Renal cortex interstitium (tissue), 11 donors: ENCODE measurements around the gene WWTR1. TPM values are rescaled to one million over a fixed set of nuclear protein-coding genes. Genes with fewer than 3 reads are reported as not detected.
A peak's percentile ranks its signal among the peaks of the same experiment; 100 is the strongest.

Experiments
- DNase-seq, 11 donors: peaks; one replicate each; pipeline ENCODE4 v3.0.0-alpha.2; 2013; ENCODE audit warnings: low read depth in 9 of 11, low spot score in 4 of 11; ENCODE audit errors: extremely low read depth in 1 of 11
- polyA plus RNA-seq, 3 donors: library from polyadenylated mRNA; unstranded; fragments of 120-200 nt; gene quantifications; one replicate each; pipeline ENCODE4 v1.2.1, GENCODE V29; 2013; ENCODE audit not compliant: insufficient read length in 3 of 3

The WWTR1 gene
- polyA plus RNA-seq, 3 donors = 92.3 to 117 (median 111) TPM

DNA sequence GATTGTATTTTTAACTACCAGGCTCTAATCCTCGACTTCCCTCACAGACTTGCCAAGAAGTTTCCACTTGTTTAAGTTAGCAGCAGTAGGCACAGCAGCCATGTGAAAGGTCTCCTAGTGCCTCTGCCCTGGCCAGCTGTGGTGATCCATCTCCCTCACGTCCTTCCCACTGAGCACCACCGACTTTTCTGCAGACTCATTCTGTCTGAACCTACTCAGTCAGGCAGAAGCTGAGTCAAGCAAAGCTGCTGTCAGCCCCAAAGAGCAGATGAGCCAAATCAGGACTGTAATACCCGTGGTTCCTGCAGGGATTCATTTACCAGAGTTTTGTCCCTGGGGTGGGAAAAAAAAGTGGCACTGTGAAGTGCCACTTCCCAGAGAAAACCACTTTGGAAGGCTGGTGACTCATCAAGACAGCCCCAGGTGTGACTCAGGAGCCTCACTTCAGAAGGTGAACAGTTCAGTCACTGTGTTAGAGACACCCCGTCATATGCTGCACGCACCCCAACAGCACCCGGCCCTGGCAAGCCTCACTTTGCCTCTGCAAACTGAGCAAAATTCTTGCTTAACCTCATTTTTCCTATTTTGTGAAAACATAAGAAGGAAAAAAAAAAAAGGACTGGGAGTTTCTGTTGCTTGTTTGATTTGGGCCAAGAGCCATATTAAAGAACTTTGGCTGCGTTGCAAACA lies 76.0 kb downstream of the WWTR1 start:
- no peak for DNase-seq

DNA sequence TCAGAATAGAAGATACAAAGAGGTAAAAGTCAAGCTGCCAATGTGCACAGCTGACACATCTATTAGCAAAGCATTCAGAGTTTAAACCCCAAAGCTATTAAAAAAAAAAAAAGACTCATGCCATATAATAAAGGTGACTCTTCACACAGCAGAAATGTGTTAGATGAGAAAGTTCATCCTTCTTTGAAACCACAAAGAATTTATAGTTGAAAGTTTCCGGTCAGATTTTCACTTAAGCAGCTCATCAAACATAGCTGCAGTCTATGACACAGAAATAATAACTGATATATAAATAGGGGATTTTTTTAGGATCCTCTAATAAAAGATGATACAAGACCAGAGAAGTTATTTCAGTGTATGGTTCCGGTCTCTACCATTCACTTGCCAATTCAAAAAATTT lies 76.6 kb downstream of the WWTR1 start:
- DNase-seq = no peak

DNA sequence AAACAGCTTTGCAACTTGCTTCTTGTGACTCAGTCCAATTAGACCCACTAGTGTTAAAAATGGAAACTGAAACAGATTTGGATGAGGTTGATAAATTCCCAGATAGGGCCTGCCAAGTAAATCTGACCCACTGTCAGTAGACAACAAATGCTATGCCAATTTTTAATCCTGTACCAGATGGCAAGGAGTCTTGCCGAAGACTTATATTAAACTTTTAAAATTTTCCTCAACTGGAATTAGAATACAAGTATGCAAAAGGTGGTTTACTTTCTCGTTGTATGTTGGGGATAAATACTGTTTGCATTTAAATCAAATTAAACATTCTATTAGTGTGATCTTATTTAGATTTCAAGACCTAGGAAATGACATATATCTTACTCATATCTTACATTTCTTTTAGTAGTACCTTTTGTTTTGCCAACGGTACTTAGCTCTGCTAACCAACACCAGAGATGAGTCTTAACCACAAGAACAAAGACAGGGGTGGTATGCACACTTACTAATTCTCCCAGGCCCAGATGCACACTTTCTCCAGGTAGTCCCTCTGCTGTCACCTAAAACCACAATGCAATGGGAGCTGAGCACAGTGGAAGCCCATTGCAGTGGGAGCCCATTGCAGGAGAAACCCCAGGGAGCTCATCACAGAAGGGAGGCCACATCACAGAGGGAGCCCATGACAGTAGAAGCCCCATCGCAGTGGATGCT lies 77.8 kb downstream of the WWTR1 start:
- DNase-seq = no peak

DNA sequence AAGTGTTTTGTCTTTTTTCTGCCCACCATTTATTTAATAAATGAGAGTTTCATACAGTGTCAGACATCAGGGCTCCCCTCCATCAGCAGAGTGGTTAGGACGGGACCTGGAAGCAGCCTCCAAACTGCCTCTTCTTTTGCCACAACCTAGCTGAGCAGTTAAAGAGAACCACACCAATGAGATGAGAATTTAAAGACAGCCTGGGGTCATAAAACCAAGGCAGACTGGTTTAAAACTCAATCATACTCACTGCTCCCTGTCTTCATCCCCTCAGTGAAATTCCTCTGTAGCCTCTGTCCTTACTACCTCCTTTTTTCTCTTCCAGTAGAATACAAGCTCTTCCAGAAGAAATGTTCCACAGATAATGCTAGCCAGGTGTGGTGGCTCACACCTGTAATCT lies 78.7 kb downstream of the WWTR1 start:
- DNase-seq = no peak

DNA sequence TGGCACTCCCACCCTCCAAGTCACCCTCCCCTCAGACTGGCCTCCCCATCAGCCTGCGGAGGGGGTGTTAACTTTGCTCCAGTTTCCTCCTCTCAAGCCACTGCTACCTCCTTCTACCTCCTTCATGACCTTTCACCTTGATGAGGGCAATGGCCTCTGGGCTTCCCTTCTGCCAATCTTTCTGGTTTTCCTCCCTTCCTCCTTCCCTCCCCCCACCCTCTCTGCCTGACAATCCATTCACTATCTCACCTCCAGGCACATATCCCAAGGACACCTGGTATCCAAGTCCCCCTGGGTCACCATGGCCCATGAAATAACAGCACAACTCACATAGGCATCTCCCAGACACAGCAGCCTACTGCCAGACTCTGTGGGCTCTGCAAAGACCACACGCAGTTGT lies 80.0 kb downstream of the WWTR1 start:
- no peak for DNase-seq

DNA sequence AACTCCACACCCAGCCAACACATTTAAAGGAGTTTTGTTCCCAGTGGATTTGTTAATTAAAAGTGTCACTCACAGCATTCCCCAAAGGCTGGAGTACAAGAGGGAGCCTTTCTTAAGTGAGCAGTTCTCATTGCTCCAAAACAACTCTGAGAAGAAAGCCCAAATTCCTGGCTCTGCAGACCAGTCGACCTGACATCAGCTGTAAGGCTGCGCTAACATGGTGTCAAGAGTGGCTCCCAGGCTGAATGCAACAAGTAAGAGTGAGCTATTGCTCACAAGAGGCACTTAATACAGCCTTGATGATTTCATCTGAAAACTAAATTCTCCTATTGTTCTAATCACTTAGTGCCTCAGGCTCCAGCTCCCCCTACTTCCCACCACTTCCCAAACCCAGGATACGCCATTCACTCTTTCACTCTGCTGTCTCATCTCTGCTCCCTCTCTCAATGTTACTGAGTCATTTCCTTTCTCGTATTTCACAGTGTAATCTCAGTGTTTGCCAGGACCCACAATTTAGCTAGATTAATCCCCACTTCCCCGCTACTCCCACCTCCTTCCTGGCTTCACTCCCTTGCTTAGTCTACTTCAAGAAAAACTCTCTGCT lies 81.8 kb downstream of the WWTR1 start:
- DNase-seq = peak in 8 of 11 donors; percentile 40 to 61 (median 50)

DNA sequence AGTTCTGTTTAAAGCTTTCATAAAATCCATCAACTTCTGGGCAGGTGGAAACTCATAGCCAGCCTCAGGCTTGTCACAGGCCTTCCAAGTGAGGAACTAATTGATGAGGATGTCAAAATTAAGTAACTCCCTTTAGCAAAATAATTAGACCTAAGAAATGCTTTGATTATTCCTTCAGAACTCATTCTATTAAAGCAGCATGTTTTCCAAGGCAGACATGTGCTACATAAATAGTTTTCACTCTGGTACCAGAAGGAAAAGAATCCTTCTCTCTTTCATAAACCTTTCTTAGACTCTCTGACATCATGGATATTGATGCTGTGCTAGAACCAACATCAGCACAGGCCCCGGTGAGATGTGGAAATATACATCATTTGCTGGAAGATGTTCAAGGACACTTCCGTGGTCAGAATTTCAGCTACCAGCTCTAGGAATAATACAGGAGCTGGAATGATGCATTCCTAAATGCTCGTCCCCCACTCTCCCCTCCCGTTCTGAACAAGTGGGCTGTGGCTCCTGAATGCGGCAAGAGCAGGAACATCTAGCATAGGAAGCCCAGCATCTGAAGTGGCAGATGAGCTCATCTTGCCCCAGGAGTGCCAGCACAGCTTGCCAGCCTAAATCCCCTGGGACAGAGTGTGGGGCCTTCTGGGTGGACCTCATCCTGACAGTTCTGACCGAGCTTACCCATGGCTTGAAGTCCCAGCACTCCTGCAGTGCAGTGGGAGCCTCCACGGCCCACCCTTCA lies 82.4 kb downstream of the WWTR1 start:
- no peak for DNase-seq

DNA sequence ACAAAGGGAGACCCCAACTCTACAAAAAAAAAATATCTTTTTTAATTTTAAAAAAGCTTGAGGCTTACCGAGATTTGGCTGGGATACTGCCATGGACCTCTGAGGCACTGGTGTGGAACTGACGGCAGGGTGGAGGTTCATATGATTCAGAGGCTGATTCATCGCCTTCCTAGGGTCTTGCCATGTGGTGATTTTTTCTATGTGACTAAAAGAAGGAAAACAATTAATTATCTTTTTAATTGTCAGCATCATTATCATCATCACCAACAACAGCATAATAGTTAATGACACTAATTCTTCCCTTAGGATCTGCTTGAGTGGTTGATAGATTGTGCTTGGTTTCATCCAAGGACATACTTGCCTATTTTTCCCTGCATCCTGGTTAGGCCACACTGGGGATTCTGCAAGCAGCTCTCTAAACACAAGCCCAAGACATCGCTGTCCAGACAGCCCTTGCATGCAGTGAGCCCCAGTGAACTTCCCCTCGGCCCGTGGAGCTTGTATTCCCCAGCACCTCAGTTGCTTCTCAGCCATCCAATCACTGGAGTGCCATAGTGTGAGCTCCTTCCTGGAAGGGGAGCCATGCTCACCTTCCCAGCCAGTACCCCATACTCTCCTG lies 84.9 kb downstream of the WWTR1 start:
- DNase-seq = no peak

DNA sequence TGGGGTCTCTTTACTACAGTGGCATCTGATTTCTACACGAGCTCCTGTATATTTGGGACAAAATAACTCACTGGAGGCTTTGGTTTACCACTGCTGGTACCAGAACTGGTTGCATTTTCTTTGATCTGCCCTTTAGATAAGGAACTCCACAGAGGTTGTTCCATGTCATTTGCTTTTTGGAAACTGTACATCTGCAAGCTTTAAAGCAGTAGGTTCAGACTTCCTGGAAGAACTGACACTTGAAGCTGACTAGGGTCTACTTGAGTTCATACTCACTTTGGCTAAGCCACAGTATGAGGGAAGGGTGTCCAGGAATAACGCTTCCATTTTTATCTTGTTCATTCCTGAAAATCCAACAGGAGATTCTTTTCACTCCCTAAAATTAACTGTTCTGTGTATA lies 86.4 kb downstream of the WWTR1 start:
- DNase-seq = no peak

DNA sequence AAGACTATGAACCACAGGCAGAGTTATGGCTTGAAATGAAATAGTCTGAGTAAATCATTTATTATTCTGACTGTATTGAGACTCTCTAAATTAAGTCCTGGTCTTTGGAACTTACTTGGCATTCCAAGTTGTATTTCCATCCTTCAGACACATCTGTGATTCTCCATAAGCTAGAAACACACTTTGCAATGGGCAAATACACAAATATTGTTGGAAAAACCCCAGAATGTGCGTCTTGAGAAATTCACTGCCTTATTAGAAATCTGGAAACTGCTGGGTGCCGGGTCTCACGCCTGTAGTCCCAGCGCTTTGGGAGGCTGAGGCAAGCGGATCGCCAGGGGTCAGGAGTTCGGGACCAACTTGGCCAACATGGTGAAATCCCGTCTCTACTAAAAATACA lies 87.8 kb downstream of the WWTR1 start:
- DNase-seq = no peak

DNA sequence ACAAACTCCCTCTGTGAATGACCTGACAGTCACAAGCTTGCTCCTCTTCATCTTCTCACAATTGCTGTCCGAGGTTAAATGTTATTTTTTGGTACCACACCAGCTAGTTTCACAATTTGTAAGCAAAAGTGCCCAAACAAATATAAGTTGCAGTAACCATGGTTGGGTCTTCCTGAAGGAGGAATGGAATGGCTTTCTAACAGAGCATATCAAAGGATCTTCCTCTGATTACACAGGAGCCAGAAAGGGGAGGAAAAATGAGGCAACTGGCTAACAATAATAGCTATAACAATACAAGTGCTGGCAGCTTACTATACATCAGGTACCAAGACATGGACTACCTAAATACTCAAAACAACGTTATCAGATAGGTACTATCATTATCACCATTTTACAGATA lies 90.4 kb downstream of the WWTR1 start:
- no peak for DNase-seq

DNA sequence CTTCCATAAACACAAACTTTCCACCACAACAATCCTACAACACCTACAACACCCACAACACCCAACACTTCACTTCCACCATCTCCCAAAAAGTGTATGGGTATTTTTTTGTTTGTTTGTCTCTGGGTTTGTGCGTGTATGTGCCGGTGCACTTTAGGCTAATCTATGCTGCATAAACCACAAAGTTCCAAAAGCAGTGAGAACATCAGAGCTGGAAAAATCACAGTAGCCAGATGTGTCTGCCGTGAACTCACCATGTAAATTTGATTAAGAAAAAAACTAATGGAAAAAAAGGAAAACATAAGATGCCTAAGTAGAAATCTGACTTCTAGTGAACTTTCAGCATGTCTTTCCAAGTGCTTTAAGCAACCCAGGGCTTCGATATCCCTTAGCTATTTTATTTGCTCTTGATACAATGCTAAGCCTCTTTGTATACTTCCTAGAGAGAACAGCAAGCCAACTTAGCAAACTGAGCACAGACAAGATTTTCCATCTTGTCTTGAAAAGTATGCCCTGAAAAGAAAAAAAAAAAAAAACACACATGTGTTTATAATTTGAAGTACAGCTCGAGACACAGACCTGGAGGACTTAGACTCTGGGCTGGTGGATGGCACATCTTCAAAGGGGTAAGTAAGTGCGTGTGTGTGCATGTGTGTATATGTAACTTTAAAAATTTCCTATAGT lies 91.4 kb downstream of the WWTR1 start:
- DNase-seq = no peak

DNA sequence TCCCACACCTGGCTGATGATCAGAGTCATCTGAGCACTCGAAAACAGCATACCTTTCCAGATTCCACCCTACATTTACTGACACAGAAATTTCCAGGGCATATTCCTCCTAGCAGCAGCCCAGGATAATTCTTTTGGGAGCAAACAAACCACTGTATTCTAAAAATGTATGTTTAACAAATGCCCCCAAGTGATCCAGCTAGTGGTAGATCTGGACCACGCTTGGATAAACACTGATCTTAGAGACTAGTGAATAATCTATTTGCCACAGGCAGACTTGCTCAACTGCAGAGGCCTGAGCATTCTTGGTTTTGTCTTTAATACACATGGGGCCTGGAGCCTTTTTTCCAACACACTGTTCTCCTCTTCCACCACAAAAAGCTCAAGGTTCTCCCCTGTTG lies 93.7 kb downstream of the WWTR1 start:
- DNase-seq = no peak

DNA sequence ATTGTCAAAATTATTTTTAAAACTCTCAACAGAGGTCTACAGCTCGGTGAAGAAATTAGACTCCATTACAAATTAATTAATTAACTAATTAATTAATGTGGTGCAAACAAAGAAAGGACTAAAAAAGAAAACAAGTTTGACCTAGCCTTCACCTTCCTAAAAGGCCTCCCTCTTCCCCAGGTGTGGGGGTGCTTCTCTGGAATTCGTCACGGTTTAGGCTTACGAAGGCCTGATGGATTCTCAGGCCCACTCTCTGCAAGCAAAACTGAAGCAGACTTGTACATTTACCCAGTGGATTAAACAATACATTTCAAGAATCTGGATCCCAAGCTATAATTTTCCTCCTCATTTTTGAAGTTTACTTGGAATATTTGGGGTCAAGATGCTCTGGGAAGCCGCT lies 94.7 kb downstream of the WWTR1 start:
- DNase-seq = no peak

DNA sequence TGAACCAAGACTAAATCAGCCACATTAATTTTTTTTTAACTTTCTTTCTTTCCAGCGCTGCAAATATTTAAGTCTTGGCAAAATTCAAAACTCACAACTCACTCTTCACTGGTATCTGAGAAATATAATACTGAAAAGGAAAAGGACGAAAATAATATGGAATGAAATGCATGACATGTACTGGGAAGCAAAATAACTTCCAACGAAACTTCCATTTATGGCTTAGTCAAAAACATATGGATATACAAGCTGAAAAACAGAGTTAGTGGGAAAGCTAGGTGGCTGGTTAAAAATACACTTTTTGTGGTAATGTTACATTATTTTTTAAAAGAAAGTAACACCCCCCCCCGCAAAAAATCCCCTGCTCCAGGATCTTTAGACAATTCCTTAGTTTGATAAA lies 97.2 kb downstream of the WWTR1 start:
- DNase-seq = no peak

DNA sequence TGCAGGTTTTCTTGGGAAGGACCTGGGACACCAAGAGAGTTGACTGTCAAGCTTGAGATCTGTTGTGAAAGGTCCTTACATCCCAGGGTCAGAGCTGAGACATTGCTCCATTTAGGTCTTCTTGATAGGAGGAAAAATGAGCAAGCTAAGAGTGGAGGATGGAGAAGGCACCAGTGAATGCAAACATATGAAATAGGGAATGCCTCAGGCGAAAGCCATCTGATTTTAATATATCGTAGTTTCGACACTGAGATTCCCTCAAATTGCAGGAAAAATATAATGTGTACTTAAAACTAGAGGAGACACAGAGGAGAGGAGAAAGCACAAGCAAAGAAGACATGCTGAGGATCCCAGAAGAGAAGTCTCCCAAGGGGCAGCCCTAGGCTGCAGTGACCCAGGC lies 97.8 kb downstream of the WWTR1 start:
- no peak for DNase-seq

DNA sequence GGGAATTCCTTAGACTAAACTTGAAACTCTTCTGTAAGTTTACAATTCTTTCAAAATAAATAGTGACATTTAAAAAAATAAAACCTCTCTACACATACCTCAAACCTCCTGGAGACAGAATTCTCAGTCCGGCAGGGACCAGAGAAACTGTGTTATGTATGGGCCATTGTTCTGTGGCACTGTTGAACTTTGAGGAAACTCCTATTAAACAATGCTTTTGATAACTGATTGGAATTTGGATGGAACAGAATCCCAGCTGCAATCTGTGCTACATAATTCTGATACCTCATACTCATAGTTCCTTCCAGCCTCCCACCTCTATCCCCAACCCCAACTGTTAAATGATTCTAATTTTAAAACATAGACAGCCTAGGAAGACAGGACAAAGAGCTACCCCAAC lies 98.3 kb downstream of the WWTR1 start:
- no peak for DNase-seq

DNA sequence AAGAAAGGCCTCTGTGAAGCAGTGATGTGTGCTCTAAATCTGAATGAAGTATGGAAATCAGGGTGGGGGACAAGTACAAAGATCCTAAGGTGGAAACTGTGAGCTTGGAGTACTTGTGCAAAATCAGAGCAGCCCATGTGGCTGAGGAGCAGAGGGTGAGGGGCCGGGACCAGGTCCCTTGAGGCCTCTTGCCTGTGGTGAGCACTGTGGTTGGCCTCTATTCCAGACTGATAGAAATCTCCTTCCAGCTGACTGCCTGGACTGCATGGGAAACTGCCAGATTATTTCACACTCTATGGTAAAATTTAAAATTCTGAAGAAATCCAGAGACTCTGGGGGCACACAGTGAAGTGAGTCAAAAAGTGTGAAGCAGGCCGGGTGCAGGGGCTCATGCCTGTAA lies 101.9 kb downstream of the WWTR1 start:
- no peak for DNase-seq

DNA sequence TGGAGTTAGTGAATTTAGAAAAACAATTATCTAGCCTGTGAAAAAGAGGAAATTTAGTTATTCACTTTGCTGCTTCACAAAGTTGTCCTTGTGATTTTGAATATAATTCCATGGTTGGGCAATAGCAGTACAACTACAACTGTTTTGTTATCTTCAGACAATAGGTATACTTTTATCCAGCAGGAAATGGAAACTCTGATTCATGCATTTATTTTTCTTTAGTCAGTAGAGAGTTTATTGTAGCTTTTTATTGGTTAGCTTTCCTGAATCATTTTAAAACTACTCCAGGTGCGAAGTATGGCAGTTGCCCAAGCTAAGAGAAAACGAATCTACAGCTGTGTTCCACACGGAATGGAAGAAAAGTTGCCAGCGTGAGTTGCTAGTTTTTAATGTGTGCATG lies 103.0 kb downstream of the WWTR1 start:
- no peak for DNase-seq
